HepG2 (cell line): ENCODE data around the gene RTP2. TPM values are rescaled to one million over a fixed set of nuclear protein-coding genes. Genes with fewer than 3 reads are reported as not detected.
A peak's percentile ranks its signal among the peaks of the same experiment; 100 is the strongest.

Experiments
- ATM ChIP-seq: fragments of 450-650 bp; IDR thresholded peaks from 2 replicates; pipeline ENCODE4 v1.7.1; 2017; ENCODE audit warnings: mild to moderate bottlenecking, borderline replicate concordance
- BRCA1 ChIP-seq: sonication (generic); formaldehyde crosslinking; IDR thresholded peaks from 2 replicates; pipeline ENCODE4 v1.4.0; 2020; ENCODE audit warnings: missing genetic modification reagents
- CCAR2 ChIP-seq: fragments of 200-400 bp; formaldehyde crosslinking; optimal IDR thresholded peaks from 2 replicates; pipeline ENCODE3; 2018; ENCODE audit warnings: low read depth, mild to moderate bottlenecking, low read length, moderate library complexity
- CHD2 ChIP-seq: IDR thresholded peaks from 2 replicates; pipeline ENCODE4 v1.6.1; 2011; ENCODE audit warnings: low read depth, low read length, improper control_type of control experiment
- HDAC1 ChIP-seq: sonication (generic); formaldehyde crosslinking; IDR thresholded peaks from 2 replicates; pipeline ENCODE4 v1.5.1; 2020; ENCODE audit warnings: mild to moderate bottlenecking, missing genetic modification reagents
- HNF4A ChIP-seq: sonication (generic); formaldehyde crosslinking; IDR thresholded peaks from 2 replicates; pipeline ENCODE4 v1.4.0; 2020; ENCODE audit warnings: missing genetic modification reagents
- KDM5A ChIP-seq: fragments of 200-600 bp; sonication (generic); IDR thresholded peaks from 2 replicates; pipeline ENCODE4 v1.7.0; 2018; ENCODE audit warnings: antibody characterized with exemption, mild to moderate bottlenecking, low read length, borderline replicate concordance
- KLF6 ChIP-seq: IDR thresholded peaks from 2 replicates; pipeline ENCODE4 v1.8.0; 2016; ENCODE audit warnings: missing biosample characterization, missing genetic modification reagents
- MTF1 ChIP-seq: sonication (generic); formaldehyde crosslinking; IDR thresholded peaks from 2 replicates; pipeline ENCODE4 v1.5.0; 2020; ENCODE audit warnings: missing genetic modification reagents
- MXD4 ChIP-seq: IDR thresholded peaks from 2 replicates; pipeline ENCODE4 v1.6.1; 2016; ENCODE audit warnings: mild to moderate bottlenecking, missing biosample characterization, missing genetic modification reagents
- NFRKB ChIP-seq: fragments of 450-650 bp; IDR thresholded peaks from 2 replicates; pipeline ENCODE4 v1.6.1; 2017
- NR2F6 ChIP-seq, 2 experiments: IDR thresholded peaks; 2 replicates each; pipeline ENCODE4 v1.6.1; 2016; ENCODE audit warnings: antibody characterized with exemption in 1 of 2, mild to moderate bottlenecking in 1 of 2
- PAF1 ChIP-seq: IDR thresholded peaks from 2 replicates; pipeline ENCODE4 v1.6.1; 2016; ENCODE audit warnings: missing genetic modification reagents, missing compliant biosample characterization
- RAD21 ChIP-seq: fragments of 450-650 bp; formaldehyde crosslinking; IDR thresholded peaks from 2 replicates; pipeline ENCODE4 v1.5.0; 2020; ENCODE audit warnings: mild to moderate bottlenecking
- RXRB ChIP-seq: IDR thresholded peaks from 2 replicates; pipeline ENCODE4 v1.6.1; 2016; ENCODE audit warnings: borderline replicate concordance, missing genetic modification reagents, missing compliant biosample characterization
- SAP130 ChIP-seq: IDR thresholded peaks from 2 replicates; pipeline ENCODE4 v1.6.1; 2016; ENCODE audit warnings: low read depth
- SNAI1 ChIP-seq: sonication (generic); formaldehyde crosslinking; IDR thresholded peaks from 2 replicates; pipeline ENCODE4 v1.5.0; 2020; ENCODE audit warnings: mild to moderate bottlenecking, missing genetic modification reagents, borderline replicate concordance
- ZBTB38 ChIP-seq: sonication (generic); formaldehyde crosslinking; IDR thresholded peaks from 2 replicates; pipeline ENCODE4 v1.5.1; 2020; ENCODE audit warnings: mild to moderate bottlenecking, missing genetic modification reagents
- ZFP37 ChIP-seq: sonication (generic); formaldehyde crosslinking; IDR thresholded peaks from 2 replicates; pipeline ENCODE4 v1.4.0; 2020; ENCODE audit warnings: missing genetic modification reagents, borderline replicate concordance
- ZNF432 ChIP-seq: sonication (generic); formaldehyde crosslinking; IDR thresholded peaks from 2 replicates; pipeline ENCODE4 v1.5.0; 2020; ENCODE audit warnings: missing genetic modification reagents, mild to moderate bottlenecking, borderline replicate concordance
- ZNF607 ChIP-seq: sonication (generic); formaldehyde crosslinking; IDR thresholded peaks from 2 replicates; pipeline ENCODE4 v1.5.1; 2020; ENCODE audit warnings: missing genetic modification reagents, mild to moderate bottlenecking, borderline replicate concordance
- ZNF83 ChIP-seq: sonication (generic); formaldehyde crosslinking; IDR thresholded peaks from 2 replicates; pipeline ENCODE4 v1.4.0; 2020; ENCODE audit warnings: missing genetic modification reagents, mild to moderate bottlenecking, borderline replicate concordance
- polyA plus RNA-seq, 8 experiments: library from polyadenylated mRNA; depleted of rRNA in 3 of 8; stranded (reverse) in 7 of 8; unstranded in 1 of 8; fragments of >200 nt; fragmentation: Illumina TruSeq in 4 of 8; extraction: Trizol in 4 of 8; gene quantifications; 2 replicates each; pipeline versions ENCODE4 v1.2.1 to v1.2.3, GENCODE V29; 2011 to 2016; ENCODE audit warnings: low read depth in 4 of 8, missing spikeins in 1 of 8, mixed read lengths in 1 of 8; ENCODE audit not compliant: insufficient read depth in 1 of 8
- total RNA-seq, 5 experiments: library from RNA; depleted of rRNA; stranded (reverse); fragments of >200 nt; fragmentation: Illumina TruSeq; extraction: Trizol; gene quantifications; 2 replicates each; pipeline ENCODE4 v1.2.3, GENCODE V29; 2016; ENCODE audit warnings: low read depth in 1 of 5
- TF ChIP-seq, protein P1 (sequence below): IDR thresholded peaks from 2 replicates; pipeline ENCODE4 v1.4.0; 2020; ENCODE audit warnings: mild to moderate bottlenecking, missing genetic modification reagents
- TF ChIP-seq, protein P2 (sequence below): IDR thresholded peaks from 2 replicates; pipeline ENCODE4 v1.6.1; 2016; ENCODE audit warnings: low read depth, missing genetic modification reagents, missing compliant biosample characterization

The RTP2 gene
- total and polyA plus RNA-seq, 2 of the 13 experiments (the other 11 are each of a cell fraction or from before 2014, with no cell fraction given): not detected

DNA sequence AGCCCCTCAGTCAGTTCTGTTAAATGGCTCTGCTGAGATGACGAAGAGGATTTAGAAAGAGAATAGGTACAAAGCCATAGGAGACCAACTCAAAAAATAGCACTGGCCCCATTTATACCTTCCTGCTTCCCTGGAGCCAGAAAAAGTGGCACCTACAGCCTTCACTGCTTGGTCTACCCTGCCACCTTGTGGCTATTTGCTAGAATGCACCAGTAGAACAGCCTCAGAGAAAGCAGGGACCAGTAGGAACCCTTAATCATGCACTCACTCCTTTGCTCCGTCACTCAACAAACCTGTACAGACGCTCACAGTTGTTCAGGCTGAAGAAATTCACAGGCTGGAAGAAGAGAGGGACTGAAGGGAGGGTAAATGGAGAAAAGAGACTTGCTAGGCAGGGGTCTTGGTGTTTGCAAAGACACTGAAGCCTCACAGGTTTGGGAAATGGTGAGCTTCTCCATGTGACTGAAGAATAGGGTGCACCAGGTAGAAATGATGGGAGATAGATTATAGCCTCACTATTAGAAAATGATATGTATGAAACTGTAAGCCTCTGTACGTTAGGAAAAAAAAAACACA lies 12.1 kb upstream of the RTP2 start (continued):
- TF ChIP-seq HNF4A (CRISPR knock-in tag) (no peak), NFRKB (no peak), RXRB (CRISPR knock-in tag) (0 out of 2 replicates have a peak, but pooled peaks have one; percentile 19), MTF1 (no peak), CCAR2 (no peak), ZNF607 (no peak), RAD21 (peak; percentile 87), HDAC1 (CRISPR knock-in tag) (no peak), ZNF432 (no peak), KLF6 (CRISPR knock-in tag) (no peak), PAF1 (CRISPR knock-in tag) (no peak), BRCA1 (no peak), MXD4 (no peak), NR2F6 (IDR thresholded peaks at IDR 0.05) (no peak), NR2F6 (CRISPR knock-in tag; IDR thresholded peaks at IDR 0.05) (no peak), ZFP37 (no peak), SAP130 (CRISPR knock-in tag) (peak; percentile 25; the same call in 1 of the 2 replicates), CHD2 (no peak), ZBTB38 (no peak), ZNF83 (CRISPR knock-in tag) (no peak), KDM5A (no peak), SNAI1 (CRISPR knock-in tag) (no peak), ATM (no peak)
- TF ChIP-seq, protein P1, sequence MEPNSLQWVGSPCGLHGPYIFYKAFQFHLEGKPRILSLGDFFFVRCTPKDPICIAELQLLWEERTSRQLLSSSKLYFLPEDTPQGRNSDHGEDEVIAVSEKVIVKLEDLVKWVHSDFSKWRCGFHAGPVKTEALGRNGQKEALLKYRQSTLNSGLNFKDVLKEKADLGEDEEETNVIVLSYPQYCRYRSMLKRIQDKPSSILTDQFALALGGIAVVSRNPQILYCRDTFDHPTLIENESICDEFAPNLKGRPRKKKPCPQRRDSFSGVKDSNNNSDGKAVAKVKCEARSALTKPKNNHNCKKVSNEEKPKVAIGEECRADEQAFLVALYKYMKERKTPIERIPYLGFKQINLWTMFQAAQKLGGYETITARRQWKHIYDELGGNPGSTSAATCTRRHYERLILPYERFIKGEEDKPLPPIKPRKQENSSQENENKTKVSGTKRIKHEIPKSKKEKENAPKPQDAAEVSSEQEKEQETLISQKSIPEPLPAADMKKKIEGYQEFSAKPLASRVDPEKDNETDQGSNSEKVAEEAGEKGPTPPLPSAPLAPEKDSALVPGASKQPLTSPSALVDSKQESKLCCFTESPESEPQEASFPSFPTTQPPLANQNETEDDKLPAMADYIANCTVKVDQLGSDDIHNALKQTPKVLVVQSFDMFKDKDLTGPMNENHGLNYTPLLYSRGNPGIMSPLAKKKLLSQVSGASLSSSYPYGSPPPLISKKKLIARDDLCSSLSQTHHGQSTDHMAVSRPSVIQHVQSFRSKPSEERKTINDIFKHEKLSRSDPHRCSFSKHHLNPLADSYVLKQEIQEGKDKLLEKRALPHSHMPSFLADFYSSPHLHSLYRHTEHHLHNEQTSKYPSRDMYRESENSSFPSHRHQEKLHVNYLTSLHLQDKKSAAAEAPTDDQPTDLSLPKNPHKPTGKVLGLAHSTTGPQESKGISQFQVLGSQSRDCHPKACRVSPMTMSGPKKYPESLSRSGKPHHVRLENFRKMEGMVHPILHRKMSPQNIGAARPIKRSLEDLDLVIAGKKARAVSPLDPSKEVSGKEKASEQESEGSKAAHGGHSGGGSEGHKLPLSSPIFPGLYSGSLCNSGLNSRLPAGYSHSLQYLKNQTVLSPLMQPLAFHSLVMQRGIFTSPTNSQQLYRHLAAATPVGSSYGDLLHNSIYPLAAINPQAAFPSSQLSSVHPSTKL (CRISPR knock-in tag): 0 out of 2 replicates have a peak, but pooled peaks have one; percentile 8
- TF ChIP-seq, protein P2, sequence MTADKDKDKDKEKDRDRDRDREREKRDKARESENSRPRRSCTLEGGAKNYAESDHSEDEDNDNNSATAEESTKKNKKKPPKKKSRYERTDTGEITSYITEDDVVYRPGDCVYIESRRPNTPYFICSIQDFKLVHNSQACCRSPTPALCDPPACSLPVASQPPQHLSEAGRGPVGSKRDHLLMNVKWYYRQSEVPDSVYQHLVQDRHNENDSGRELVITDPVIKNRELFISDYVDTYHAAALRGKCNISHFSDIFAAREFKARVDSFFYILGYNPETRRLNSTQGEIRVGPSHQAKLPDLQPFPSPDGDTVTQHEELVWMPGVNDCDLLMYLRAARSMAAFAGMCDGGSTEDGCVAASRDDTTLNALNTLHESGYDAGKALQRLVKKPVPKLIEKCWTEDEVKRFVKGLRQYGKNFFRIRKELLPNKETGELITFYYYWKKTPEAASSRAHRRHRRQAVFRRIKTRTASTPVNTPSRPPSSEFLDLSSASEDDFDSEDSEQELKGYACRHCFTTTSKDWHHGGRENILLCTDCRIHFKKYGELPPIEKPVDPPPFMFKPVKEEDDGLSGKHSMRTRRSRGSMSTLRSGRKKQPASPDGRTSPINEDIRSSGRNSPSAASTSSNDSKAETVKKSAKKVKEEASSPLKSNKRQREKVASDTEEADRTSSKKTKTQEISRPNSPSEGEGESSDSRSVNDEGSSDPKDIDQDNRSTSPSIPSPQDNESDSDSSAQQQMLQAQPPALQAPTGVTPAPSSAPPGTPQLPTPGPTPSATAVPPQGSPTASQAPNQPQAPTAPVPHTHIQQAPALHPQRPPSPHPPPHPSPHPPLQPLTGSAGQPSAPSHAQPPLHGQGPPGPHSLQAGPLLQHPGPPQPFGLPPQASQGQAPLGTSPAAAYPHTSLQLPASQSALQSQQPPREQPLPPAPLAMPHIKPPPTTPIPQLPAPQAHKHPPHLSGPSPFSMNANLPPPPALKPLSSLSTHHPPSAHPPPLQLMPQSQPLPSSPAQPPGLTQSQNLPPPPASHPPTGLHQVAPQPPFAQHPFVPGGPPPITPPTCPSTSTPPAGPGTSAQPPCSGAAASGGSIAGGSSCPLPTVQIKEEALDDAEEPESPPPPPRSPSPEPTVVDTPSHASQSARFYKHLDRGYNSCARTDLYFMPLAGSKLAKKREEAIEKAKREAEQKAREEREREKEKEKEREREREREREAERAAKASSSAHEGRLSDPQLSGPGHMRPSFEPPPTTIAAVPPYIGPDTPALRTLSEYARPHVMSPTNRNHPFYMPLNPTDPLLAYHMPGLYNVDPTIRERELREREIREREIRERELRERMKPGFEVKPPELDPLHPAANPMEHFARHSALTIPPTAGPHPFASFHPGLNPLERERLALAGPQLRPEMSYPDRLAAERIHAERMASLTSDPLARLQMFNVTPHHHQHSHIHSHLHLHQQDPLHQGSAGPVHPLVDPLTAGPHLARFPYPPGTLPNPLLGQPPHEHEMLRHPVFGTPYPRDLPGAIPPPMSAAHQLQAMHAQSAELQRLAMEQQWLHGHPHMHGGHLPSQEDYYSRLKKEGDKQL (CRISPR knock-in tag): no peak
